Keratinocyte (primary cell): Measurements from ENCODE around the gene FAM219A. TPM values are rescaled to one million over a fixed set of nuclear protein-coding genes. Genes with fewer than 3 reads are reported as not detected.

Experiments used
- DNase-seq: peaks from one replicate; pipeline ENCODE4 v3.0.0-alpha.2; 2011; ENCODE audit warnings: low read depth, missing footprints, low spot score
- FAIRE-seq: peaks from 2 replicates; lab custom pipeline; 2011; peaks lifted over from hg19 to GRCh38; lab: Jason Lieb, UNC
- H2AFZ ChIP-seq: 2 replicates; pipeline ENCODE4 v1.6.0; 2012; ENCODE audit warnings: low read length, control low read depth, inconsistent platforms; ENCODE audit not compliant: control insufficient read depth
- H3K27ac ChIP-seq: 2 replicates; pipeline ENCODE4 v1.5.1; 2011; ENCODE audit warnings: low read length; ENCODE audit not compliant: control insufficient read depth, insufficient read depth
- H3K27me3 ChIP-seq: 3 replicates; pipeline ENCODE4 v1.6.0; 2011; ENCODE audit warnings: low read length; ENCODE audit not compliant: control insufficient read depth, insufficient read depth; ENCODE audit errors: extremely low read depth
- H3K36me3 ChIP-seq, 2 experiments: 2 replicates in 1 of 2; 3 replicates in 1 of 2; pipeline ENCODE4 v1.5.1; 2011; ENCODE audit warnings: low read length in 2 of 2, mild to moderate bottlenecking in 1 of 2; ENCODE audit not compliant: control insufficient read depth in 2 of 2, insufficient read depth in 2 of 2; ENCODE audit errors: extremely low read depth in 1 of 2
- H3K4me1 ChIP-seq: 3 replicates; pipeline ENCODE4 v1.5.1; 2011; ENCODE audit warnings: low read length; ENCODE audit not compliant: control insufficient read depth, insufficient read depth; ENCODE audit errors: extremely low read depth
- H3K4me2 ChIP-seq: 3 replicates; pipeline ENCODE4 v1.6.0; 2011; ENCODE audit warnings: low read depth, low read length; ENCODE audit not compliant: control insufficient read depth, insufficient read depth; ENCODE audit errors: extremely low read depth
- H3K4me3 ChIP-seq, 3 experiments: fragments of 200-600 bp in 1 of 3; sonication (generic) in 1 of 3; 2 replicates in 2 of 3; 3 replicates in 1 of 3; pipeline ENCODE4 v1.5.1; 2011 to 2016; ENCODE audit warnings: low read length in 3 of 3, mild to moderate bottlenecking in 3 of 3, control low read depth in 2 of 3, inconsistent platforms in 1 of 3, low read depth in 1 of 3, mixed read lengths in 1 of 3, mixed run types in 1 of 3, moderate library complexity in 1 of 3; ENCODE audit not compliant: control insufficient read depth in 2 of 3, insufficient read depth in 2 of 3; ENCODE audit errors: extremely low read depth in 1 of 3
- H3K79me2 ChIP-seq: 2 replicates; pipeline ENCODE4 v1.6.0; 2012; ENCODE audit warnings: low read length; ENCODE audit not compliant: control insufficient read depth, insufficient read depth
- H3K9ac ChIP-seq: 3 replicates; pipeline ENCODE4 v1.6.0; 2011; ENCODE audit warnings: low read length; ENCODE audit not compliant: control insufficient read depth, insufficient read depth; ENCODE audit errors: extremely low read depth
- H3K9me1 ChIP-seq: 3 replicates; pipeline ENCODE4 v1.6.0; 2011; ENCODE audit warnings: low read length; ENCODE audit not compliant: control insufficient read depth, insufficient read depth; ENCODE audit errors: extremely low read depth
- H3K9me3 ChIP-seq: 2 replicates; pipeline ENCODE4 v1.5.1; 2012; ENCODE audit warnings: low read depth, low read length; ENCODE audit not compliant: control insufficient read depth
- H4K20me1 ChIP-seq: 3 replicates; pipeline ENCODE4 v1.6.0; 2011; ENCODE audit warnings: low read length; ENCODE audit not compliant: control insufficient read depth, insufficient read depth; ENCODE audit errors: extremely low read depth
- CTCF ChIP-seq, 3 experiments: IDR thresholded peaks in 1 of 3; conservative IDR thresholded peaks in 1 of 3; optimal IDR thresholded peaks in 1 of 3; 2 replicates in 2 of 3; 3 replicates in 1 of 3; pipeline versions ENCODE3 to v1.5.1; 2011; ENCODE audit warnings: low read length in 3 of 3, mild to moderate bottlenecking in 3 of 3, moderate library complexity in 2 of 3, control low read depth in 1 of 3, inconsistent platforms in 1 of 3; ENCODE audit not compliant: insufficient read depth in 2 of 3; ENCODE audit errors: extremely low read depth in 1 of 3
- EZH2 ChIP-seq: IDR thresholded peaks from one replicate; pipeline ENCODE4 v1.6.1; 2012; ENCODE audit warnings: inconsistent platforms, mild to moderate bottlenecking, low read length, moderate library complexity
- dilution Hi-C: fragments of 300-500 bp; cut with MboI; formaldehyde crosslinking; loops from one replicate; pipeline ENCODE4 v1.7.0; 2020; ENCODE audit warnings: low sequenced_read_pairs; ENCODE audit not compliant: extremely low pct_ligation_motif_present
- polyA plus RNA-seq, 5 experiments: library from polyadenylated mRNA; depleted of rRNA in 3 of 5; stranded (reverse) in 3 of 5; stranded (forward) in 1 of 5; unstranded in 1 of 5; fragments of >200 nt; gene quantifications; 1 replicate in 1 of 5; 2 replicates in 3 of 5; 3 replicates in 1 of 5; pipeline versions ENCODE4 v1.2.1 to v1.2.3, GENCODE V29; 2011 to 2012; ENCODE audit warnings: missing spikeins in 2 of 5, low read depth in 1 of 5, low replicate concordance in 1 of 5

Gene FAM219A
- polyA plus RNA-seq, 1 donor (not counting 4 experiments of a cell fraction or from before 2014, with no cell fraction given) = 8.9 TPM

- Histone ChIP-seq H3K9ac (no peak overlapping the region), H3K9me1 (no peaks in the 10 kb centered on the region), H3K27me3 (peaks cover 31% of the 10 kb centered on the region), H3K9me3 (no peaks in the 10 kb centered on the region), H4K20me1 (no peaks in the 10 kb centered on the region), H2AFZ (no peak overlapping the region), H3K4me3 (no peak overlapping the region), H3K4me1 (no peaks in the 10 kb centered on the region), H3K4me2 (no peak overlapping the region), H3K36me3 (no peaks in the 10 kb centered on the region), H3K27ac (no peak overlapping the region), H3K79me2 (no peaks in the 10 kb centered on the region)
- no peak for DNase-seq
- FAIRE-seq = no peak
- no peak for TF ChIP-seq EZH2
- TF ChIP-seq CTCF (optimal IDR thresholded peaks at IDR 0.05 in 1 of 3, IDR thresholded peaks at IDR 0.05 in 1 of 3, conservative IDR thresholded peaks at IDR 0.05 in 1 of 3; ENCODE audit: extremely low read depth in 1 of 3, insufficient read depth in 2 of 3, low read length in 3 of 3) = no peak
- dilution Hi-C loops = no loop called here
Measured at GRCh38 chr9:34507556-34507955, 49.2 kb upstream of the FAM219A start.

GRCh38 chr9:34506623-34507022 is 48.3 kb upstream of the FAM219A start:
- TF ChIP-seq CTCF (optimal IDR thresholded peaks at IDR 0.05 in 1 of 3, IDR thresholded peaks at IDR 0.05 in 1 of 3, conservative IDR thresholded peaks at IDR 0.05 in 1 of 3; ENCODE audit: extremely low read depth in 1 of 3, insufficient read depth in 2 of 3, low read length in 3 of 3) (no peak), EZH2 (no peak)

More at GRCh38 chr9:34506623-34507022, 48.3 kb upstream of the FAM219A start:
- H3K4me1 ChIP-seq = no peaks in the 10 kb centered on the region
- no peaks in the 10 kb centered on the region for H4K20me1 ChIP-seq
- H3K79me2 ChIP-seq = no peaks in the 10 kb centered on the region
- dilution Hi-C loops = no loop called here
- H3K4me3 ChIP-seq = no peak overlapping the region
- DNase-seq (no peak), FAIRE-seq (no peak)
- no peaks in the 10 kb centered on the region for H3K9me3 ChIP-seq
- no peak overlapping the region for H3K4me2 ChIP-seq
- no peak overlapping the region for H3K9ac ChIP-seq
- H3K27ac ChIP-seq = no peak overlapping the region
- no peaks in the 10 kb centered on the region for H3K36me3 ChIP-seq
- H3K27me3 ChIP-seq = peaks cover 31% of the 10 kb centered on the region
- H3K9me1 ChIP-seq = no peaks in the 10 kb centered on the region
- no peak overlapping the region for H2AFZ ChIP-seq
